Esophagus (tissue), 2 donors: ENCODE measurements around the gene UQCRH. TPM values are rescaled to one million over a fixed set of nuclear protein-coding genes. Genes with fewer than 3 reads are reported as not detected.

ENCODE experiments used
- H3K27ac ChIP-seq, 2 donors: one replicate each; pipeline ENCODE4 v1.5.1; 2013; ENCODE audit warnings: low read depth in 2 of 2, mild to moderate bottlenecking in 2 of 2, inconsistent platforms in 1 of 2, low read length in 1 of 2, moderate library complexity in 1 of 2
- H3K27me3 ChIP-seq, 2 donors: one replicate each; pipeline ENCODE4 v1.6.1; 2013; ENCODE audit warnings: low read length in 2 of 2, control low read depth in 1 of 2, mild to moderate bottlenecking in 1 of 2; ENCODE audit not compliant: insufficient read depth in 2 of 2, control insufficient read depth in 1 of 2
- H3K36me3 ChIP-seq, 2 donors: one replicate each; pipeline ENCODE4 v1.6.1; 2013; ENCODE audit warnings: low read length in 1 of 2; ENCODE audit not compliant: control insufficient read depth in 2 of 2, insufficient read depth in 2 of 2
- H3K4me1 ChIP-seq, 2 donors: one replicate each; pipeline ENCODE4 v1.6.1; 2013; ENCODE audit warnings: low read length in 1 of 2; ENCODE audit not compliant: control insufficient read depth in 2 of 2, insufficient read depth in 2 of 2
- H3K4me3 ChIP-seq, 2 donors: one replicate each; pipeline ENCODE4 v1.5.1; 2013; ENCODE audit warnings: low read length in 2 of 2, mild to moderate bottlenecking in 2 of 2, low read depth in 1 of 2, moderate library complexity in 1 of 2
- H3K9me3 ChIP-seq, 2 donors: one replicate each; pipeline ENCODE4 v1.6.1; 2013; ENCODE audit warnings: mild to moderate bottlenecking in 2 of 2, low read depth in 1 of 2, low read length in 1 of 2, moderate library complexity in 1 of 2; ENCODE audit not compliant: control insufficient read depth in 2 of 2, insufficient read depth in 1 of 2
- WGBS, 2 donors: extraction: QIAGEN DNeasy Blood & Tissue Kit; methylation state at CpG; one replicate each; pipeline ENCODE4 v1.1.7; 2013; 5-methylcytosine and 5-hydroxymethylcytosine counted together
- polyA plus RNA-seq, 2 donors: library from polyadenylated mRNA; stranded (reverse); fragments of 200-250 nt; gene quantifications; one replicate each; pipeline ENCODE4 v1.2.3, GENCODE V29; 2013
- donor health status: healthy with polysubstance abuse.
- donor health status: Bipolar disorder and iron deficiency.

UQCRH gene
- polyA plus RNA-seq, 2 donors: 393 to 498 TPM

GRCh38 chr1:46295306-46295705, 8.2 kb upstream of the UQCRH start:
- Histone ChIP-seq H3K27me3 (no peaks in the 10 kb centered on the region), H3K4me1 (peaks cover 0 to 2% of the 10 kb centered on the region in 2 donors), H3K36me3 (peaks cover 0 to 16% of the 10 kb centered on the region in 2 donors), H3K9me3 (no peaks in the 10 kb centered on the region), H3K27ac (no peak overlapping the region), H3K4me3 (no peak overlapping the region)
- 94% methylated on average over 2 of the region's 2 CpGs for WGBS, 2 donors

- Histone ChIP-seq H3K9me3 (no peaks in the 10 kb centered on the region), H3K4me1 (peaks cover 0 to 2% of the 10 kb centered on the region in 2 donors), H3K27ac (no peak overlapping the region)
These were observed 5.1 kb upstream of the UQCRH start for GRCh38 chr1:46298387-46298786.

GRCh38 chr1:46300673-46301405, 2.7 kb upstream of the UQCRH start:
- WGBS, 2 donors: 35 to 41% methylated on average over 5 to 6 of the region's 6 CpGs
- H3K27ac ChIP-seq: peak overlapping the region; percentile 88 to 97
- peaks cover 0 to 5% of the 10 kb centered on the region in 2 donors for H3K36me3 ChIP-seq
- peak overlapping the region; percentile 68 to 82 for H3K4me3 ChIP-seq
- H3K27me3 ChIP-seq: no peaks in the 10 kb centered on the region
- H3K9me3 ChIP-seq: no peaks in the 10 kb centered on the region
- H3K4me1 ChIP-seq: peaks cover 3 to 7% of the 10 kb centered on the region in 2 donors

More at GRCh38 chr1:46298387-46298786, 5.1 kb upstream of the UQCRH start:
- Histone ChIP-seq H3K27me3 (no peaks in the 10 kb centered on the region), H3K36me3 (peaks cover 0 to 16% of the 10 kb centered on the region in 2 donors), H3K4me3 (no peak overlapping the region)

- Histone ChIP-seq H3K9me3 (no peaks in the 10 kb centered on the region), H3K4me3 (peak overlapping the region; percentile 68 to 82), H3K4me1 (peaks cover 3 to 7% of the 10 kb centered on the region in 2 donors), H3K27ac (peak overlapping the region; percentile 88 to 97), H3K36me3 (peaks cover 0 to 5% of the 10 kb centered on the region in 2 donors), H3K27me3 (no peaks in the 10 kb centered on the region)
- 8 to 9% methylated on average over 17 of the region's 17 CpGs for WGBS, 2 donors
These were observed 2.1 kb upstream of the UQCRH start for GRCh38 chr1:46301406-46301807.

GRCh38 chr1:46301808-46302640, 1.5 kb upstream of the UQCRH start:
- Histone ChIP-seq H3K4me3 (peak overlapping the region; percentile 68 to 82), H3K9me3 (no peaks in the 10 kb centered on the region), H3K27ac (peak overlapping the region; percentile 88 to 97), H3K36me3 (peaks cover 0 to 5% of the 10 kb centered on the region in 2 donors), H3K4me1 (peaks cover 3 to 7% of the 10 kb centered on the region in 2 donors), H3K27me3 (no peaks in the 10 kb centered on the region)
- WGBS, 2 donors: 0 to 1% methylated on average over 67 to 79 of the region's 79 CpGs

GRCh38 chr1:46302641-46303037, 859 bp upstream of the UQCRH start:
- peak overlapping the region; percentile 88 to 97 for H3K27ac ChIP-seq
- H3K36me3 ChIP-seq: no peaks in the 10 kb centered on the region
- peaks cover 3 to 7% of the 10 kb centered on the region in 2 donors for H3K4me1 ChIP-seq
- no peaks in the 10 kb centered on the region for H3K9me3 ChIP-seq
- H3K27me3 ChIP-seq: no peaks in the 10 kb centered on the region
- H3K4me3 ChIP-seq: peak overlapping the region; percentile 68 to 82
- 0 to 1% methylated on average over 24 to 32 of the region's 32 CpGs for WGBS, 2 donors

GRCh38 chr1:46303872-46304326, 401 bp downstream of the UQCRH start:
- H3K4me3 ChIP-seq: peak overlapping the region; percentile 68 to 81
- H3K36me3 ChIP-seq: no peaks in the 10 kb centered on the region
- WGBS, 2 donors: 0% methylated on average over 14 of the region's 14 CpGs
- H3K27me3 ChIP-seq: no peaks in the 10 kb centered on the region
- H3K27ac ChIP-seq: peak overlapping the region; percentile 90 to 97
- no peaks in the 10 kb centered on the region for H3K9me3 ChIP-seq
- peaks cover 3 to 7% of the 10 kb centered on the region in 2 donors for H3K4me1 ChIP-seq

GRCh38 chr1:46306159-46306530, 2.6 kb downstream of the UQCRH start:
- Histone ChIP-seq H3K27me3 (no peaks in the 10 kb centered on the region), H3K36me3 (peaks cover 8 to 10% of the 10 kb centered on the region in 2 donors), H3K9me3 (no peaks in the 10 kb centered on the region), H3K4me1 (peaks cover 3 to 4% of the 10 kb centered on the region in 2 donors), H3K4me3 (no peak overlapping the region), H3K27ac (no peak overlapping the region)
- WGBS, 2 donors: 92% methylated on average over 8 of the region's 8 CpGs

GRCh38 chr1:46309401-46310159, 6.1 kb downstream of the UQCRH start:
- Histone ChIP-seq H3K4me3 (no peak overlapping the region), H3K9me3 (no peaks in the 10 kb centered on the region), H3K4me1 (peaks cover 3 to 4% of the 10 kb centered on the region in 2 donors), H3K27ac (no peak overlapping the region), H3K27me3 (no peaks in the 10 kb centered on the region), H3K36me3 (peaks cover 8 to 13% of the 10 kb centered on the region in 2 donors)
- WGBS, 2 donors: 86 to 89% methylated on average over 16 of the region's 16 CpGs
